Fibroblast of skin of back (primary cell): Measurements from ENCODE around the gene ANO10.

ENCODE experiments used
- DNase-seq: peaks from one replicate; pipeline ENCODE4 v3.0.0-alpha.2; 2013

Gene ANO10

DNA sequence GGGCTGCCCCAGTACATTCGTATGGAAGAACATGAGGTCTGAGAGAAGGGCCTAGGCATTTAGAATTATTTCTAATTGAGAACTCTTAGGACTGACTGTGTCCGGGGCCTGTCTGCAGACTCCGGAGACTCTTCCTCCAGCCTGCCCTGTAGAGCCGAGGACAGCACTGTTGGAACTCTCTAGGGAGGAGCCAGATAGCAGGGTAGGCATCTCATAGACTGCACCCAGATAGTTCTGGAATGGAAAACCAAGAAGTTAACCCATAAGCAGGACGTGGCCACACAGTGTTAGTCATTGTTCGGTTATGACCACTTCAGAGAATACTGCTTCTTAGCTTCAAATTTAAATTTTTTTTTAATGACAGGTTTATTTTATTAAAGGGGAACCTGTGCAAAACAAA lies 275.9 kb downstream of the ANO10 start:
- DNase-seq = peak; percentile 83

DNA sequence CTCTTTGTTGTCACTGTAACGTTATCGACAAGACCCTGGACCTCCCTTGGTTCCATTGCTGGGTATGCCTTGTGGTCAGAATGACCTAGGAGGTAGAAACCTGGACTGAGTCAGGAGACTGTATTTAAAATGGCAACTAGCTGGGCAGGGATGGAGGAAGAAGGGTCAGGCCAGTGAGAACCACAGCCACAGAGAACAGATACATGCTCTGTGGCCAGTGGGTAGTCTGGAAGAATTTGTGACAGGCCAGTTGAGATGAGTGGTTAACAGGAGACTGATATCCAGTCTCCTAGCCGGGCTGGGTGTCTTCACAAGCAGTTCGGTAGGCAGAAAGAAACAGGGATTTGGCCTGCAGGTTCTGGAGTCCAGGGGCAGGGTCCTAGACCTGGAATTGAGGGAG lies 276.6 kb downstream of the ANO10 start:
- no peak for DNase-seq

DNA sequence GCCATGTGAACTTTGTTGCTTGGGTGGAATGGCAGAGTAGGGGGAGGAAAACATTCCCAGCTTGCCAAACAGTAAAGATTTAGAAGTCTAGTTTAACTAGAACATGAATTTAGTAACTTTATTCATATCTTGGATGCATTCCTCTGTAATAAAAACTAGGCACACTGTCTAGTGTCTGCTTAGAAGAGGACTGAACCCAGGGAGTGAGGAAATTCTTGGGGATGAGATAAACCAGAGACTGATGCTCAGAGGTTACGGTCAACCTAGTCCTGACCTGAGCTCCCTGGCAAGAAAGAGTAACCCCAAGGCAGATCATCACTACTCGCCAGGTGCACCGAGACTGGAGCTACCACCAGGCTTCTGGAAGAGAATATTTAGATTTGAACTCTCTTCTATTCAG lies 277.3 kb downstream of the ANO10 start:
- no peak for DNase-seq

DNA sequence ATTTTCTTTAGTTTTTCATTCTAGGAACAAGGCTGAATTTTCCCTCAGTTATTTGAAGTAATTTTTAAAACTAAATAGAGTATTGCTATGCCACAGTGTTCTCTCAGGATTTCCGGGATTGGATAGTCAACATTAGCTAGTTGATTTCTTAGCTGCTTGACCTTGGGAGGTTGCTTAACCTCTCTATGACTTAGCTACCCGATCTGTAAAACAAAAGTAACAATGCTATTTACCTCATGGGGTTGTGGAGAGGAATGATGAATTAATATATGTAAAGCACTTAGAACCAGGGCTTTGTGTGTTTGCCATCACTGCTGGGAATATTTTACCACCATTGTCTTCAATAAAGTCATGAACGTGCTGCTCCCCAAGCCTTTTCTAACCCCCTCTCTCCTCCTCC lies 278.0 kb downstream of the ANO10 start:
- no peak for DNase-seq

DNA sequence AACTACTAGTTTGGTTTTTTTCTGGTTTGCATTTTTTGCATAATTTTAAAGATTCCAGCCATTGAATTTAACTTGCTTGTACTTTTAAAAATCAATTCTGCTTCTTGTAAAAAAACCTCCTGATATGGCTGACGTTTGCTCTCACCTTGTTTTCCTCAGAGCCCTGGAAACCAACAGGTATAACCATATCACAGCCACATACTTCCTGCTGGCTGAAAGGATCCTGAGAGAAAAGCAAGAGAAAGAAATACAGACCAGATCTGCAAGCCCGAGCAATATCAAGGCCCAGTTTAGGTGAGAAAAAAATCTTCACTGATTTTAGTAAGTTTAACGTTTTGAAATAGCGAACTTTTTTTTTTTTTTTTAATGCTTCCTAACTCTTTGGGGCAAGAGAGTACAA lies 278.6 kb downstream of the ANO10 start:
- no peak for DNase-seq

DNA sequence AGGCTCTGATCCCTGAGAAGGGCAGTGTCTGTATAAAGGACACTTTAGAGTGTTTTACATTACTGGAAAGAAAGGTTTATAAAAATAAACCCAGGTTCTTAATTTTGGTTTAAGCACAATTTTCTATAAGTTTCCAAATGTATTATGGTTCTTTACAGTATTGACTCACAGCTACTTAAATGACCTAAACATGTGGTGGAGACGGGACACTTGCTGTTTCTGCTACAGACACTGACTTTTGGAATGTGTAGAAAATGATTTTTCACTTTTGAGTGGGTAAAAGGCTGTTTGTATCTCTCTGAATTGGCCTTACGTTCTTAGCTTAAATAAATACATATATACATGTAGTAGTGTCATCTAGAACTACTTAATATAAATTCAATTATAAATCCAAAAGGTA lies 280.0 kb downstream of the ANO10 start:
- DNase-seq = no peak

DNA sequence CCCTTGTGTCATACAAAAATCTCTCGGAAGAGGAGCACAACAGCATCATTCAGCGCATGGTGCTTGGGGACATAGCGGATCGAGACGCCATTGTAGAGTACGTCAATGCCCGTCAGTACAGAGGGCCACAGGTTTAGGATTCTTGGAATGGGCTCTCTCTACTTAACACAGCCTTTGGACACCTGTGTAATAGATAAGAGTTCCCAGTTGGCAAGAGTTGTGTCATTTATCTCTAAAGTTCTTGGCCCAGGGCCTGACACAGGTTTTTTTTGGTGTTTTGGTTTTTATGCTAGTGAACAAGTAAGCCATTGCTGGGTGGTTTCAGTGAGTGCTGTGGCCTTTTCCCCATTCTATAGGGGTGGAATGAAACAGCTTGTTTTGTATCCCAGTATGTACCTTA lies 281.4 kb downstream of the ANO10 start:
- DNase-seq = no peak

DNA sequence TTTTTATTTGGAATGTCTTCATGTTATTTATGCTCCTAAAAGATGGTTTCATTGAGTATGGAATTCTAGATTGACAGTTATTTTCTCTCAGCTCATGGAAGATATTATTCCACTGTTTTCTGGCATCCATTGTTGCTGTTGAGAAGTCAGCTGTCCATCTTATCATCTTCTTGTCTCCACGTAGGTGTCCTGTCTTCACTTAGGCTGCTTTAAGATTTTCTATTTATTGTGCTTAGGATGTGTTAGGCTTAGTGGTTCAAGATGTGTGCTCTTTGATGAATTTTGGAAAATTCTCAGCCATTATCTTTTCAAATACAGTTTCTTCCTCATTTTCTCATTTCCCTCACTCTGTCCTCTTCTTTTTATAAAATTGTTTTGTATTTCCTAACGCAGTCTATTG lies 283.5 kb downstream of the ANO10 start:
- no peak for DNase-seq

DNA sequence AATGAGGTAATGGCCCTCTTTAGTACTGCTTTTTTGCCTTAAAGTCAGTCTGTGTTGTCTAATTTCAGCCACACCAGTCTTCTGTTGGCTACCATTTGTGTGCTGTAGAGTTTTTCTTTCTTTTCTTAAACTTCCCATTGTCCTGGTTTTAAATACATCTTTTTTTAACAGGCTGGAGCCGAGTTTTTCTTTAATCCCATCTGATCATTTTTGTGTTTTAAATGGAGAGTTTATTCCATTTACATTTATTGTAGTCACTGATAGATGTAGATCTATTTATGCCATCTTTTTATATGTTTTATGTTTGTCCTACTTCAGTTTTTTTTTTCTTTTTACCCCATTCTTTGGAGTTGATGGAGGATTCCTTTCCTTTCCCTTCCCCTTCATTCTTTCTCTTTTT lies 286.0 kb downstream of the ANO10 start:
- no peak for DNase-seq

DNA sequence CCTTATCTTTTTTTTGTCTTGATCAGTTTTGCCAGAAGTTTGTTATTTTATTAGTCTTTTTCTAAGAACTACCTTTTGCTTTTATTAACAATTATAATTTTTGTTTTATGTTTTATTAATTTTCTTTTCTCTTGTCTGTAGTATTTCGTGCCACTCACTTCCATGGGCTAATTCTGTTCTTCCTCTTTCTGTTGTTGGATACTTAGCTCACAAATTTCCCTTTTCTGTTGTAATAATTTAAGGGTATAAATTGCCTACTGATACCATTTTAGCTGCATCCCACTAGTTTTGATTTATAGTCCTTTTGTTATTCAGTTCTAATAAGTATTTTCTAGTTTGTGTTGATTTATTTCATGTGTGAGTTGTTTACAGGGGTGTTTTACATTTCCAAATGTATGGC lies 286.8 kb downstream of the ANO10 start:
- DNase-seq = no peak

DNA sequence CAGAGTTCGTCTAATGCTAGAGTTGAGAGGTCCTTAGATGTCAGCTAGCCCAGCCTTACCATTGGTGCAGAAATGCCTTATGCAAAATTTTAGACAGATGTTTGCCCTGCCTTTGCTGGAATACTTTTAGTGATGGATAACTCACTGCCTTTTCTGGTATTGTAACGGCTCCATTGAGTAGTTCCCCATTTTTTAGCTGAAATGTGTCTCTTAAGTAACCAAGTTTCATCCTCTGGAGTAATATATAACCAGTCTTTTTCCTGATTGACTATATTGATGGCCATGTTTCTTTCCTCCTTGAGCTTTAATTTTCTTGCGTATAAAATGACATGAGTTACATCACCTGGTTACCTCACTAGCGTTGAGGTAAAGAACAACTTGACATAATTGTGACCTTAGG lies 290.4 kb downstream of the ANO10 start:
- no peak for DNase-seq

DNA sequence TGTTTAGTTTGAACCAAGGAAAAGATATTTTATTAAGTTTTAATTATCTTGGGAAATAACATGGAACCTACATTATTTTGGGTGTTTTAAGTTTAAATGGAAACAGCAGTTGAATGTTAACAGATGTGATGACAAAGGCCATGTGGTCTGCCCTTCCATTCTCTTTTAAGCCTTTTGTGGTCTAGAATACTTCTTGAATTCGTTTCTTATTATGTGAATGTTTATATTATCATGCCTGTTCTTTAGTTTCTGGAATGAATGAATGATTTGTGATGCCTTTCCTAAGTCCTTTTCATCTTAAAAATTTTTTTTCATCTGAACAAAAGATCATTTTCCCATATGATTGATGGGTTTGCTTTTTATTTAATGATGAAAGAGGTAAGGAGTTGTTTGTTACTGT lies 290.8 kb downstream of the ANO10 start:
- DNase-seq = no peak

DNA sequence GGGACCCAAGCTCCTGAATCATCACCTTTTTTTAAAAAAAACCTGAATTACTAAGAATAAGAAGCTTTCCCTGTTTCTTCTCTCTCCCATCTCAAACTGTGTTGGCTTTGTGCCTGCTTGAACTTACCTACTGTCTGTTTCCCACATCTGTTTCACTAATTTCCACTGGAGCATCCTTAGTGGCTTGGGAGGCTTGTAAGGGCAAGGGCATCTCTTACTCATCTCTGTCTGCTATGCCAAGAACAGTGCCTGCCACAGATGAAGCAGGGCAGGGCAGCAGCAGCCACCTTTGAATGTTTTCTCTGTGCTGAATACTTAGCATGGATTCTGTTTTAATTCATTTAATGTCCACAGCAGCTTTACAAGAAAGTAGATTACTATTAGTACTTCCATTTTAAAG lies 293.2 kb downstream of the ANO10 start:
- no peak for DNase-seq

DNA sequence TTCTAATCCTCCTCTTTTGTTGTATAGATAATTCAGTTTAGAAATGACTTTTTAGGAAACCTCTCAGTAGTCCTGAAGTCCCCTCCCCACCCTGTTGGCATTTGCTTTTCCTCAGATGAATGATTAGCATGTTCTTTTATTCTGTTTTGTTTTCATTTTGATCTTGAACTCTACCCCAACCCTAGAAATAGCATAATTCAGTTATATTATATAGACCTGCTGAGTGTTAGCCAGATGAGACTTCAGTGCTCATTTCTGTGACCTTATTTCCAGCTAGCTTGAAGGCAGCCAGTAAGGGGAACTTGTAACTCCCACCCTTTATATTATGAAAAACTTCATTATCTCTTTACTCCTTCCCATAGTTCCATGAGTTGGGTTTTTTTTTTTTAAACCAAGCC lies 294.2 kb downstream of the ANO10 start:
- no peak for DNase-seq

DNA sequence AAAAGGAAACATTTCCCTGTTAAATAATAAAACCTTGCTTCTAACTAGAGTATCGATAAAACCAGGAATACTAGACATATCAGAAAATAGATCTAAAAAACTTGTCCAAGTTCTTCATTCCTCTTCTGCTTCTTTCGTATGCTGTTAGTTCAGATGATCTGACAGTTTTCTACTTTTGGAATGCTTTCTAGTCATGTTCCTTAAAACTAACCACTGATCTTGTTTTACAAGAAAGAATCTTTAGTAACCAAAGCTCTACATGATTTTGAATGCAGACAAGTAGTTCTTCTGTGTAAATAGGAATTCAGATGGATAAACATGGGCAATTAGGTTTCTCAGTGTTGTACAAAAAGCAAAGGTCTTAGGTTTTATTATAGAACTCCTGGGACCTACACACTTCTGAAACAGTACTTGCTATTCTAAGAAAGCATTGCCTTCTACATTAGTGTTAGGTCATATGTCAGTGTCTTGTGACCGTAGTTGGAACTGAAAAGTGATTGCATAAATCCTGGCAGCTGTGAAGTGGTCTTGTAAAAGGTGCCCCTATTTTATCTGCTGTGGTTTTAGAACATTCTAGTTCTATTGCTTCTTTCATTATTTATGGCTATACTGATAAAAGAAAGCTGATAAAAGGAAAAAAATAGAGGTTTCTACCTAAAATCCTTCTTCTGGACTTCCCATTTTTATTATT lies 294.8 kb downstream of the ANO10 start:
- no peak for DNase-seq

DNA sequence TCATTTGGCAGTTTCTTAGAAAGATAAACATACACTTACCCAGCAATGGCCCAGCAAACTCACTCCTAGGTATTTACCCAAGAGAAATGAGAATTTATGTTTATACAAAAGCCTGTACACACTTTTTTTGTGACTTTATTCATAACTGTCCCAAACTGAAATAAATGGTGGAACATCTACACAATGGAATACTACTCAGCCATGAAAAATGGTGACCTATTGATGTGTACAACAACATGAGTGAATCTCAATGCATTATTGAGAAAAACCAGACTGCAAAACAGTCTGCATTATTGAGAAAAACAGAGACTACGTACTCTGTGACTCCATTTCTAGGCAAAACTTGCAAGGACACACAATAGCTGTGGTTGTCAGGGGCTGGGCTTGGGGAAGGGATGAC lies 298.3 kb downstream of the ANO10 start:
- DNase-seq = no peak

DNA sequence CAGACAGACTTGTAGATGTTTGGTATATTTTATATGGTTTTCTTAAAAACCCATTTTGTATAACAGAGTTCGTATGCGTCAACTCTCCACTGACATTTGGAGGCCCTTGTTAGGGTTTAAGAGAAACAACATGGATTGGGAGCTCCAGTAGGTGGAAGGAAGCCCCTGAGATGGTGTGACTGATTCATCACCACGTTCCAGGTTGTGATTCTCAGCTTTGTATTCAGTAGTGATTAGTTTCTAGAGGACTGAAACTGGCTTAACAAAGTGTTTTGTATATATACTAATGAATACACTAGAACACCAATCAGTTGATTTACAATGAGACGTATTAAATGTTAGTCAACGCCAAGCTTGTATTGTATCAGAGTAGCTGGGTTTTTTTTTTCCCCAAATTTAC lies 301.5 kb downstream of the ANO10 start:
- DNase-seq = no peak

DNA sequence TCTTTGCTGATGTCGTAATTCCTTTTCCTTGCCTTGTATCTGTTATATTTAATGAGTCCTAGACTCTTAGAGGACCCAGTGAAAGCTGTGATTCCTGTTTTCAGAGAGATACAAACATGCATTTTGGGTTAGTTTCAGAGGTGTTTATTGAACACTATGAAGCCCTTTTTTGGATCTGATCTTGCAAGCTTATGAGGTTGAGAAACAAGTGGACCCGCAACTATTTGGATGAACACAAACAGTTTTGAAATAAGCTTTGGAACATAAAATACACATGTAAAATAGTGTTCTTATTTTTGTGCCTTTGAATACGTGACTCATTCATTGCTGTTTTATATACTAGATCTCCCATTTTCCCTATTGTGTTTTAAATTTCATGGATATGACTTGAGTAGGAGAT lies 302.0 kb downstream of the ANO10 start:
- no peak for DNase-seq

DNA sequence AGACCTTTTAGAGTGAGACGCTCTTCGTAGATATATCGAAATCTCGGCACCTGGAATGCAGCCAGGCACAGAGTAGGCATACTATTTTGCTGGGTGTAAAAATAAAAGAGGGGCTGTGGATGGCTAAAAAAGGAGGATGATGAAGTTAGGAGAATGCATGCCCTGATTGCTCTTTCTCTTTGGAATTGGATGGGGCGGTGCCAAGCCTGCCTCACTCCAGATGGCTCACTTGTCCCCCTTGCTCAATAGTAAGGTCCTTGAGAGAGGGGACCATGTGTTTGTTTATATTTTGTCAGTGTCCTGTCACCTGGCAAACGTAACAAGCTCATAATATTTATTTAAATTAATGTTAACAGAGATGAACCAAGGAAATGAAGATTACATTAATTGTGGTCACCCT lies 302.4 kb downstream of the ANO10 start:
- DNase-seq = no peak

DNA sequence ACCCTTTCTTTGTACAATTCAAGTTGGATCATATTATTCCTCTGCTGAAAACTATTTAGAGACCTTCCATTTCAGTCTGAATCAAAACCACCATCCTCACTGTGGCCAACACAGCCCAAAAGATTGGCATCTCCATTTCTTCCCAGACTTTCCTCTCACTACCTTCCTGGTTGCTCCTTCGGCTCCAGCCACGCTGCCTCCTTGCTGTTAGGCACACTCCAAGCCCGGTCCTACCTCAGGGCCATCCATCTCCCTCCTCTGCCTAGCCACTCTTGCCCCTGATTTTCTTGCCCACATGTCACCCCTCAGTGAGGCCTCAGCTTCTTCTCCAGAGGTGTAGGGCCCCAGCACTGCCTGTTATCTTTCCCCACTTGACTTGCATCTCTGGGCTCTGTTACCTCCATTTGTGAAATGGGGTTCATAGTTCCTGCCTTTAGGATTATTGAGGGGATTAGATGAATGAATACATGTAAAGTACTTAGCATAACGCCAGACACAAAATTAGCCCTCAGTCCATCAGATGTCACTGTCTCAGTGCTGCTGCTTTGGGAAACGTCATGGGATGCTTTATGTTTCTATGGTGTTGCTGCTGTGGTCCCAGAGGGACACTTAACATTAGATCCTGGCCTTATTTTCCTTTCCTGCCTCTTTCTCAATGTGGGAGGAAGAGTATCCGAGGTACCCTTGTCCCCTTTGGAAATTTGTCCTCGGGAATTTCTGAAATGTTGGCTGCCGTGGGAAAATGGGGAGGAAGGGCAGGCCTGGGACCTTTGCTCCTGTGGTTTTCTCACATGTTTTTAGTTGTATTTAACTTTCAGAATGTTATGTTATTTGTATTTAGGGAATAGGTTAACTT lies 304.1 kb downstream of the ANO10 start:
- peak; percentile 35 for DNase-seq

DNA sequence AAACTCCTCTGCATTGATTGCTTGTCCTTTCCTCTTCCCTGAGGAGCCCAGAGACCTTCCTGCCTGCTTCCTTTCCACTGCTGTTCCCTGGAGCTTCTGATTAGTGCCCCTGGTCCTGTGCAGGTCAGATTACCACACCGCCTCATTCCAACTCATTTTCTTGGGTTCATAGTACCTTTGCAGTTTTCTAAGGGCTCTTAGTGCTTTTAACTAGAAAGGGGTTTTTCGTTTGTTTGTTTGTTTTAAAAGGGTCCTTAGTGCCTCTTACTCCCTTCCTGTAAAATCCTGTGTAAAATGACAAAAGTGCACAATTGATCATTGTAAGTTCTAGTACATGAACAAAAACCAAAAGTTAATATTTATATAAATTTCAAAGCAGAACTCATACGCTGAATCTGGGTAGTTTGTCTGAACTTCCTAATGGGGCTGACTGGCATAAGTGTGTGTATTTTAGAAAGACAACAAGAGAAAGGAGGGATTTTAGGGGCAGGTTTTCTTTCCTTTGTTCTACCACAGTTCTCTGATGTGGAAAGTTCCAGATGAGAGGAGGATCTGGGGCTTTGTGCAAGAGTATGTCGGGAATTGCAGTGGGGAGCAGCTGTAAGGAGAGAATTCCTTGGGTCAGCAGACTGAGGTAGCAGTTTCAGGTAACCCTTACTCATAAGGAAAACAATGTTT lies 304.9 kb downstream of the ANO10 start:
- DNase-seq = no peak
